ENCODE measurements around the gene STH. TPM values are rescaled to one million over a fixed set of nuclear protein-coding genes. Genes with fewer than 3 reads are reported as not detected.

Gene STH
- total RNA-seq, 2 donors from 2014 or later = not detected

GRCh38 chr17:45982791-45983613 is 16.0 kb upstream of the STH start:
- Mint-ChIP-seq H3K4me1 (ENCODE audit: low read depth) (no peaks in the 10 kb centered on the region), H3K36me3 (ENCODE audit: insufficient read depth in 2 of 2) (no peaks in the 10 kb centered on the region), H3K27ac (no peak overlapping the region), H3K9me3 (no peaks in the 10 kb centered on the region), H3K27me3 (ENCODE audit: low read depth) (no peaks in the 10 kb centered on the region), H3K4me3 (no peak overlapping the region)
- no peak for ATAC-seq (replicated peaks in 1 of 2)
- DNase-seq = no peak

DNA sequence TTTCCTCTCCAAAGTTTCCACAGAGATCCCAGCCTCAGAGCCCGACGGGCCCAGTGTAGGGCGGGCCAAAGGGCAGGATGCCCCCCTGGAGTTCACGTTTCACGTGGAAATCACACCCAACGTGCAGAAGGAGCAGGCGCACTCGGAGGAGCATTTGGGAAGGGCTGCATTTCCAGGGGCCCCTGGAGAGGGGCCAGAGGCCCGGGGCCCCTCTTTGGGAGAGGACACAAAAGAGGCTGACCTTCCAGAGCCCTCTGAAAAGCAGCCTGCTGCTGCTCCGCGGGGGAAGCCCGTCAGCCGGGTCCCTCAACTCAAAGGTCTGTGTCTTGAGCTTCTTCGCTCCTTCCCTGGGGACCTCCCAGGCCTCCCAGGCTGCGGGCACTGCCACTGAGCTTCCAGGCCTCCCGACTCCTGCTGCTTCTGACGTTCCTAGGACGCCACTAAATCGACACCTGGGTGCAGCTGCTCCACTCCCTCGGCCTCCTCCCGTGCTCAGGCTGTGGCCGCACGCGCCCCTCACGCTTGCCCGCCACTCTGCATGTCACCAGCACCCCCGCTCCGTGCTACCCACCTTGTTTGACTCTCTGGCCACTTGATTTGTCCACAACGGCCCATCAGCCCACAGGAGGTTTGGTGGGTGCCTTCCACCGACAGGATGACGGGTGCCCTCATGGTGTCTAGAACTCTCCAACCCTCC is 15.3 kb upstream of the STH start:
- DNase-seq (no peak), ATAC-seq (replicated peaks in 1 of 2) (no peak)
- Mint-ChIP-seq H3K27ac (no peak overlapping the region), H3K4me3 (no peak overlapping the region), H3K4me1 (ENCODE audit: low read depth) (no peaks in the 10 kb centered on the region), H3K36me3 (ENCODE audit: insufficient read depth in 2 of 2) (no peaks in the 10 kb centered on the region), H3K27me3 (ENCODE audit: low read depth) (no peaks in the 10 kb centered on the region), H3K9me3 (no peaks in the 10 kb centered on the region)

- no peaks in the 10 kb centered on the region for H3K9me3 Mint-ChIP-seq
- no peaks in the 10 kb centered on the region for H3K36me3 Mint-ChIP-seq (ENCODE audit: insufficient read depth in 2 of 2)
- no peak overlapping the region for H3K27ac Mint-ChIP-seq
- H3K4me3 Mint-ChIP-seq = no peak overlapping the region
- no peaks in the 10 kb centered on the region for H3K27me3 Mint-ChIP-seq (ENCODE audit: low read depth)
- no peak for DNase-seq
- H3K4me1 Mint-ChIP-seq (ENCODE audit: low read depth) = no peaks in the 10 kb centered on the region
- ATAC-seq (replicated peaks in 1 of 2) = no peak
Measured at GRCh38 chr17:45984368-45984767, 14.7 kb upstream of the STH start.

- Mint-ChIP-seq H3K36me3 (ENCODE audit: insufficient read depth in 2 of 2) (no peaks in the 10 kb centered on the region), H3K4me1 (ENCODE audit: low read depth) (no peaks in the 10 kb centered on the region), H3K9me3 (no peaks in the 10 kb centered on the region), H3K27ac (no peak overlapping the region), H3K4me3 (no peak overlapping the region), H3K27me3 (ENCODE audit: low read depth) (no peaks in the 10 kb centered on the region)
- DNase-seq = no peak
- no peak for ATAC-seq (replicated peaks in 1 of 2)
Measured at GRCh38 chr17:45985447-45985846, 13.6 kb upstream of the STH start.

- Mint-ChIP-seq H3K27me3 (ENCODE audit: low read depth) (no peaks in the 10 kb centered on the region), H3K27ac (no peak overlapping the region), H3K36me3 (ENCODE audit: insufficient read depth in 2 of 2) (no peaks in the 10 kb centered on the region), H3K4me1 (ENCODE audit: low read depth) (no peaks in the 10 kb centered on the region), H3K4me3 (no peak overlapping the region), H3K9me3 (no peaks in the 10 kb centered on the region)
- DNase-seq (no peak), ATAC-seq (replicated peaks in 1 of 2) (no peak)
Measured at GRCh38 chr17:45986056-45986455, 13.0 kb upstream of the STH start.

DNA sequence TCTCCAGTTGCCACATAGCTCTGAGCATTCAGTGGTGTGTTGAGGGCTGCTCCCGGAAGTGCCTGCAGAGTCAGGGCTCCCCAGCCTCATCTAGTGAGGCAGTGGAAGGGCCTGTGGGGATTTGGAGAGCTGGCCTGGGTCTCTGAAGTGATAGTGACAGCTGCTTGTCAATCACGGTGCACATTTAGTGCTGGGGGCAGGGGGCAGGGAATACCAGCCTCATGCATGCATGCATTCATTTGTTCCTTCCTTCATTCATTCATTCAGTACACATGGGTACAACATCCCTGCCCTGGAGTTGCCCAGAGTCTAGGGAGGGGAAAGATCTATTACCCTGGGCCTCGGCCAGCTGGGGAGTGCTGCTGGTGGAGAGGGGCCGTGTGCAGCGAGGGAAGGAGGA is 11.3 kb upstream of the STH start:
- Mint-ChIP-seq H3K36me3 (ENCODE audit: insufficient read depth in 2 of 2) (no peaks in the 10 kb centered on the region), H3K27me3 (ENCODE audit: low read depth) (no peaks in the 10 kb centered on the region), H3K9me3 (no peaks in the 10 kb centered on the region), H3K27ac (no peak overlapping the region), H3K4me1 (ENCODE audit: low read depth) (no peaks in the 10 kb centered on the region), H3K4me3 (no peak overlapping the region)
- DNase-seq (no peak), ATAC-seq (replicated peaks in 1 of 2) (no peak)

- no peaks in the 10 kb centered on the region for H3K4me1 Mint-ChIP-seq (ENCODE audit: low read depth)
Measured at GRCh38 chr17:45989759-45990158, 9.3 kb upstream of the STH start.

GRCh38 chr17:45990886-45991285 is 8.2 kb upstream of the STH start:
- Mint-ChIP-seq H3K27ac (no peak overlapping the region), H3K9me3 (no peaks in the 10 kb centered on the region), H3K4me3 (no peak overlapping the region), H3K4me1 (ENCODE audit: low read depth) (no peaks in the 10 kb centered on the region), H3K36me3 (ENCODE audit: insufficient read depth in 2 of 2) (no peaks in the 10 kb centered on the region), H3K27me3 (ENCODE audit: low read depth) (no peaks in the 10 kb centered on the region)
- ATAC-seq (replicated peaks in 1 of 2) = no peak
- DNase-seq = no peak

More at GRCh38 chr17:45989759-45990158, 9.3 kb upstream of the STH start:
- no peaks in the 10 kb centered on the region for H3K36me3 Mint-ChIP-seq (ENCODE audit: insufficient read depth in 2 of 2)
- no peak overlapping the region for H3K4me3 Mint-ChIP-seq
- no peak overlapping the region for H3K27ac Mint-ChIP-seq
- DNase-seq = no peak
- H3K9me3 Mint-ChIP-seq = no peaks in the 10 kb centered on the region
- no peaks in the 10 kb centered on the region for H3K27me3 Mint-ChIP-seq (ENCODE audit: low read depth)
- ATAC-seq (replicated peaks in 1 of 2) = no peak

DNA sequence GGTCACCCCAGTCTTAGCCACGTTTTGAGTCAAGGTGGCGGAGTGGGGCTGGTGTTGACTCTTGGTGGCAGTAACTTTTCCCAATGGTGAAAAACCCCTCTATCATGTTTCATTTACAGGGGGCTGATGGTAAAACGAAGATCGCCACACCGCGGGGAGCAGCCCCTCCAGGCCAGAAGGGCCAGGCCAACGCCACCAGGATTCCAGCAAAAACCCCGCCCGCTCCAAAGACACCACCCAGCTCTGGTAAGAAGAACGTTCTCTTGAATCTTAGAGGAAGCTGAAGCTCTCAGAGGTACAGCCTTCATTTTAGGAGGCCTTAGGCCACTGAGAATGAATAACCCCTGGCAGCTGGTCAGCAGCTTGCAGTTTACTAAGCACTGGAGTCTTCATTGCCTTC is 7.7 kb upstream of the STH start:
- ATAC-seq (replicated peaks in 1 of 2) (no peak), DNase-seq (no peak)
- H3K27me3 Mint-ChIP-seq (ENCODE audit: low read depth) = no peaks in the 10 kb centered on the region
- no peak overlapping the region for H3K27ac Mint-ChIP-seq
- no peaks in the 10 kb centered on the region for H3K9me3 Mint-ChIP-seq
- no peak overlapping the region for H3K4me3 Mint-ChIP-seq
- H3K36me3 Mint-ChIP-seq (ENCODE audit: insufficient read depth in 2 of 2) = no peaks in the 10 kb centered on the region
- no peaks in the 10 kb centered on the region for H3K4me1 Mint-ChIP-seq (ENCODE audit: low read depth)

- no peak for DNase-seq
- no peaks in the 10 kb centered on the region for H3K36me3 Mint-ChIP-seq (ENCODE audit: insufficient read depth in 2 of 2)
- no peak overlapping the region for H3K4me3 Mint-ChIP-seq
- no peaks in the 10 kb centered on the region for H3K9me3 Mint-ChIP-seq
- no peak for ATAC-seq (replicated peaks in 1 of 2)
- H3K4me1 Mint-ChIP-seq (ENCODE audit: low read depth) = no peaks in the 10 kb centered on the region
- no peaks in the 10 kb centered on the region for H3K27me3 Mint-ChIP-seq (ENCODE audit: low read depth)
- no peak overlapping the region for H3K27ac Mint-ChIP-seq
Measured at GRCh38 chr17:45992175-45992574, 6.9 kb upstream of the STH start.

DNA sequence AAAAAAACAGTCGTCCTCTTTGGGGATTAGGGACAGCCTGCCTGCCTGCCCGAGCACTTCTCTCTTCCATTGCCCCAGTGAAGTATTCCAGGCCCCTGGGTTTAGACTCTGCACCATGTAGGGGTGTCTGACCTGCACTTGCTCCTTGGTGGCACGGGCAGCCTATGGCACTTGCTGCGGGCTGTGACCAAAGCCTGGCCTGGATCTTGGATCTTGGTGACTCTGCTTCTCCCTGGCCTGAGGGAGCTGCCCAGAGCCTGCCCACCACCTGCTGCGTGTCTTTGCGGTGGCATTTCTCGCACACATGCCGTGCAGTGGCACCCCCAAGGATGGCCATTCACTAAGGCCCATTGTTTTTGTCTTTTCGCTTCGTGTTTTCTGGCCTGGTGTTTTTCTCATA is 6.1 kb upstream of the STH start:
- DNase-seq (no peak), ATAC-seq (replicated peaks in 1 of 2) (no peak)
- no peak overlapping the region for H3K4me3 Mint-ChIP-seq
- H3K27ac Mint-ChIP-seq = no peak overlapping the region
- no peaks in the 10 kb centered on the region for H3K4me1 Mint-ChIP-seq (ENCODE audit: low read depth)
- H3K36me3 Mint-ChIP-seq (ENCODE audit: insufficient read depth in 2 of 2) = no peaks in the 10 kb centered on the region
- no peaks in the 10 kb centered on the region for H3K27me3 Mint-ChIP-seq (ENCODE audit: low read depth)
- no peaks in the 10 kb centered on the region for H3K9me3 Mint-ChIP-seq

- Mint-ChIP-seq H3K9me3 (no peaks in the 10 kb centered on the region), H3K27ac (no peak overlapping the region), H3K36me3 (ENCODE audit: insufficient read depth in 2 of 2) (no peaks in the 10 kb centered on the region), H3K27me3 (ENCODE audit: low read depth) (no peaks in the 10 kb centered on the region), H3K4me3 (no peak overlapping the region), H3K4me1 (ENCODE audit: low read depth) (no peaks in the 10 kb centered on the region)
- no peak for ATAC-seq (replicated peaks in 1 of 2)
- DNase-seq = no peak
Measured at GRCh38 chr17:45993962-45994627, 5.0 kb upstream of the STH start.

DNA sequence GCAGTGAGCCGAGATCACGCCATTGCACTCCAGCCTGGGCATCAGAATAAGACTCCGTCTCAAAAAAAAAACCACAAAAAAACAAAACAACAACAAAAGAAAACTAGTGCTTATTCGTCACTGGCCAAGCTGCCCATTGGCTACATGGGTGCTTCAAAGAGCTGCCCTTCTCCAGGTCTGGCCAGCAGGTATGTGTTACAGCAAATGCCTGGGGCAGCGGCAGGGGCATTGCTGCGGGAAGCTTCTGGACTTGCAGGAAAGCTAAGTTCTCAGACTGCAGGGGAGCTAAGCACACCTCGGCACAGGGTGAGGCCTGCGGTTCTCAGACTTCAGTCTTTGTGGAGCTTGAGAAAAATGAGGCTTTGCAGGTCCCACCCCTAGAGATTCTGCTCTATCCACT is 4.1 kb upstream of the STH start:
- H3K27ac Mint-ChIP-seq = no peak overlapping the region
- no peaks in the 10 kb centered on the region for H3K27me3 Mint-ChIP-seq (ENCODE audit: low read depth)
- H3K4me1 Mint-ChIP-seq (ENCODE audit: low read depth) = no peaks in the 10 kb centered on the region
- no peak for ATAC-seq (replicated peaks in 1 of 2)
- H3K36me3 Mint-ChIP-seq (ENCODE audit: insufficient read depth in 2 of 2) = no peaks in the 10 kb centered on the region
- no peak overlapping the region for H3K4me3 Mint-ChIP-seq
- H3K9me3 Mint-ChIP-seq = no peaks in the 10 kb centered on the region
- no peak for DNase-seq
